HG02970 (cell line): ENCODE results near the gene ACOX3.
"Not testable (repeated sequence)": the region's sequence is repeated elsewhere in the genome, so short reads cannot be mapped to it uniquely, and the experiment has no call there.

Source experiments
- ATAC-seq: cut with Tn5 transposase; IDR thresholded peaks from one replicate; pipeline ENCODE4 v1.9.1; 2021; ENCODE audit warnings: mild to moderate bottlenecking, moderate library complexity, moderate number of reproducible peaks; ENCODE audit not compliant: unreplicated experiment, low FRiP score

Gene ACOX3

DNA sequence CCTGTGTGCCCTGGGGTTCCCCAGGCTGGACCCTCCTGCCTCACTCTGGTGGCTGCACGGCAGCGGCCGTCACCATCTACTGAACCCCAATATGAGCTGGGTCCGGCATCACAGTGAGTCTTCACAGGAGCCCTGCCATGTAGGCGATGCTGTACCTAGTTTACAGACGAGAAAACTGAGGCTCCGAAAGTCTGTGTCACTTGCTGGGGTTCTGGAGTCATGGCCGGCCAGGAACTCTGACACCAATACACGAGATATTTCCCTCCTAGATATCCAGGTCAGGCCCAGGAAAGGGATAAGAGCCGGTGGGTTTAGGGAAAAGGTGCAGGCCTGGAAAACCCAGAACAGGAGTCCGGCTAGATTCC is 96.6 kb downstream of the ACOX3 start:
- no peak for ATAC-seq

DNA sequence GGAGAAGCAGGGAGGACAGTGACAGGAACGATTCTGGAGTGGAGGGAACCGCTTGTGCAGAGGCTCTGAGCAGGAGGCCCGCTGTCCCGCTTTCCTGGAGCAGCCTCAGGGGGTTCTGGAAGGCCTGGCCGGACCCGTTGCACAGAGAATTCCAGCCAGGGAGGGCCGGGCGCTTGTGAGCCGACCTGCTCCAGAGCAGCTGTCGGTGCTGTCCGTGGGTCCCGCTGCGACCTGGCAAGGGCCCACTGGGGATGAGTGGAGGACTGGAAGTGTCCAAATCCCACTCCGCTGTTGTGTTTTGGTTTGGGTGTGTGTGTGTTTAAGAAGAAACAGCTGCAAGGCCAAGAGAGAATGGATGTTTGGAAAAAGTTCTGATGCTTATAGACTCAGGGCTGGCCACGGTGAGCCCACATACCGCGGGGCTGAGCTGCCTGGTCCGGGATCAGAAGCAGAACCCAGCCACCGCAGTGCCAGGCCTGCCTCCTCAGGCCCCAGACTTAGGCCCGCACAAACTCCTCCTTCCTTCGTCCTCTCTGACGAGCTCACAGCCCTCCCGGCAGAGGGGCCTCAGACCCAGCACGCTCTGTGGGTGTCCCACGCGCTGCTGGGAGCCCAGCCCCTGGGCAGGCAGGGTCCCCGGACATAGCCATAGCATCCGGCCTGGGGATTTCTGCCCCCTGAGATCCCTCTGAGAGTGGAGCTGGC is 97.1 kb downstream of the ACOX3 start:
- no peak for ATAC-seq

DNA sequence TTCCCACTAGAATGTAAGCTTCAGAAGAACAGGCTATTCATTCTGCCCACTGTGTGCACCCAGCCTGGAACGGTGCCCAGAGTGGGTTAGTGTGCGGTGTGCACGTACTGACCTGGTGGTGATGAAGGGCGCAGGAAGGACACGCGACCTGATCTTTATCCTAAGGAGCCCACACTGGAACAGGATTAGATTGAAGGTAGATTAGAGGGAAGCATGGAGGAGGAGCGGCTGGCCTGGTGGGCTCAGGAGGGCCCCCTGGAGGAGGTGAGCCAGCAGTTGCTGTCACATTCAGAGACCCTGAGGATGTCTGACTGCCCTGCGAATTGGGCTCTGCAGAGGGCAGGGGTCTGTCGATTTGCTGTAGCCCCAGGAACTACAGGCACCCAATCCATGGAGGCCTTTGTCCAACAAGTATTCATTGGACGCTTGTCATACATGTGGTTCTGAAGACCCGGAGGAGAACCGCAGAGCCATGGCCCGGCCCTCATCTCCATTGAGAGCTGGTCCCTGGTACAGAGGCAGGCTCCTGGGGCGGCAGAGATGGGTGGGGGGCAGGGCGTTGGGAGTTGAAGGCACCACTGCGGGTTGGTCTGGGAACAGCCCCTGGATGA is 97.8 kb downstream of the ACOX3 start:
- no peak for ATAC-seq

DNA sequence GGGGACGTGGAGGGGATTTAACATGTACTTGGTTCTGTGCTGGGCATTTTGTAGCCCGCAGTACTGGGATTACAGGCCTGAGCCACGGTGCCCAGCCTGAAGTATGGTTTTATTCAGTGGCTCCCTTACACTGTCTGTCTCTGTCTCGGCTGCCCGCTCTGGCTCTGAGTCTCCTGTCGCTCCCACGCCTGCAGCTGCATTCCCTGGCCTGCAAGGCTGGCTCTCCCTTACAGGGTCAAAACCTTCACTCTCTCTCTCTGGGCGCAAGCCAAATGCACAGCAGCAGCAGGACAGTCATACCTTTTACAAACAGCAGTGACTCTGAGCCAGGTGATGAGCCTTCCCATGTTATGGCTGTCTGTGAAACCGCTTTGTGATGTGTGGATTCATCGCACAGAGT is 98.8 kb downstream of the ACOX3 start:
- ATAC-seq: no peak

DNA sequence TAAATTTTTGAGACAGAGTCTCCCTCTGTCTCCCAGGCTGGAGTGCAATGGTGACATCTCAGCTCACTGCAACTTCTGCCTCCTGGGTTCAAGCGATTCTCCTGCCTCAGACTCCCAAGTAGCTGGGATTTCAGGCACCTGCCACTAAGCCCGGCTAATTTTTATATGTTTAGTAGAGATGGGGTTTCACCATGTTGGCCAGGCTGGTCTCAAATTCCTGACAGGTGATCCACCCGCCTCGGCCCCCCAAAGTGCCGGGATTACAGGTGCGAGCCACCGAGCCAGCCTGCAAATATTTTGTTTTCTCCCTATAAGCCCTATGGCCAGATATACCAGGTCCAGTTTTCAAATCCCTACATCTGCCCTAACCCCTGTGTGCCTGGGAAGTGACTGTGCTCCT is 99.2 kb downstream of the ACOX3 start:
- not testable (repeated sequence) for ATAC-seq

DNA sequence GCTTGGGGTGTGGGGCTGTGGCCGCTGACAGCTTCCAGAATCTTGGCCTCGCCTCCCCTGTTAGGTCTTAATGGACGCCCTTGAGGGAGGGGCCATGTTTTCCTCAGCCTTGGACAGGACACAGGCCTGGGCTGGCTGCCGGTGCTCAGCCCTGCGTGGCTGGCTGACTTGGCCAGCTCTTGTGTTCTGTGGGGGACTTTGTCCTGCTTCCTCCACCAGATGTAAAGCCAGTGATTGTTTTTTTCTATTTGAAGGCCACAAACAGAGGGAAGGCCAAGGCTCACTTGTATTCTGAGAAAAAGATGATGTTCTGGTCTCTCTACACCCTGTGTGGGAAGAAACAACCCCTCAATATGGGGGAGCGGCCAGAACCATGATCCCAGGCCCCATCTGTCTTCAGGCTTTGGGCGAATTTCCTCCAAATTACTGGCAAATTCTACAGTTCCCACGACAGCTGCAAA is 99.7 kb downstream of the ACOX3 start:
- ATAC-seq: no peak

DNA sequence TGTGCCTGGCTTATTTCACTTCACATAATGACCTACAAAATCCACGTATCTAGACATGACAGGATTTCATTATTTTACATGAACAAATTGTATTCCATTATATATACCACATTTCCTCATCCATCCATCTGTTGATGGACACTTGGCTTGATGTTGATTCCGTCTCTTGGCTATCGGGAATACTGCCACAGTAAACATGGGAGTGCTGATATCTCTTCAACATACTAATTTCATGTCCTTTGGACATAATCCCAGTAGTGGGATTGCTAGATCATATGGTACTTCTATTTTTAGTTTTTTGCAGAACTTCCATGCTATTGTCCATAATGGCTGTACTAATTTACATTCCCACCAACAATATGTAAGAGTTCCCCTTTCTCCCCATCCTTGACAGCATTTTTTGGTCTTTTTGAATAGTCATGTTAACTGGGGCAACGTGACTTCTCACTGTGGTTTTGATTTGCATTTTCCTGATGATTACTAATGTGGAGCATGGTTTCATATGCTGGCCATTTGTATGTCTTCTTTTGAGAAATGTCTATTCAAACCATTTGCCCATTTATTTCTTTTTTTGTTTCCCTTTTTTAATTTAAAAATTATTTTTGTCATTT is 102.1 kb downstream of the ACOX3 start:
- no peak for ATAC-seq

DNA sequence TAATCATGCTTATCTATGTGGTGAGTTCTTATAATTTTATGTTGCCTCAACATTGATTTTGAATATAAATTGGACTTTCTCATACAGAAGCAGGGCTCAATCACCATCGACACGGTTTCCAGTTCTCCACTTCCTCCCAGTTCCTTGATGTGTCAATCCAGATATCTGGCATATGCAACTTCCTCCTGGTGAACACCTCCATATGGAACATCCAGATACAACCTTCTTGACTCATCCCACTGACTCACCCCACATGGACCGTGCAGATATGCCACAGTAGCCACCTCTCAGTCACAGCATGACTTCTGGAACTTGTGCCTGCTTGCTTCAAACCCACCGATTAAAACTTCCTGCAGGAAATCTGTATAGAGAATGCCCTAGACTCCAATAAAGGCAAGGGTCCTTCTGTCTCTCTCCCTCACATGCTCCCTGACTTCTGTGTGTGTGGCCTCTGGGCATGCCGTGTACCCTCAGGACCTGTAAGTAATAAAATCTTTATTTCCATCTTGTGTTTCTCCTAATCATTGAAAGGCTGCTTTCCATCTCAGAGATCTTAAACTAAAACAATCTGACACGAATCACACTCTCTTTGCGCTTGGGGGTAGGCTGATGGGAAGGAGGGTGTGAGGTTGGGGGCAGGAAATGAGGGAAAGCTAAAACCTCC is 104.0 kb downstream of the ACOX3 start:
- no peak for ATAC-seq

DNA sequence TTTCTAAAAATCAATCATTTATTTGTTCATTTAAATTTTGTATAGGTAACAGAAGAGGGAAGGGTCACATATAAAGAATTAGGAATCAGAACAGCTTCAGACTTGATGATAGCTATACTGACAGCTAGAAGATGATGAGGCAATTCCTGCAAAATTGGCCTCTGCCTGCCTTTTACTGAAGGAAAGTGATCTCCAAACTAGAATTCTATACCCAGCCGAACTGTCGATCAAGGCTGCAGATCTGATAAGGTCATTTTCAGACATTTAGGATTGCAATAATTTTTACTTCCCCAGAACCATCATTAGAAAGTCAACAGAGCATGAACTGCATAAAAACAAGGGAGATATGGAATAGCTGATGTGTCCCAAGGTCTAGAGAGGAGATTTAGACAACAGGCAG is 104.7 kb downstream of the ACOX3 start:
- no peak for ATAC-seq

DNA sequence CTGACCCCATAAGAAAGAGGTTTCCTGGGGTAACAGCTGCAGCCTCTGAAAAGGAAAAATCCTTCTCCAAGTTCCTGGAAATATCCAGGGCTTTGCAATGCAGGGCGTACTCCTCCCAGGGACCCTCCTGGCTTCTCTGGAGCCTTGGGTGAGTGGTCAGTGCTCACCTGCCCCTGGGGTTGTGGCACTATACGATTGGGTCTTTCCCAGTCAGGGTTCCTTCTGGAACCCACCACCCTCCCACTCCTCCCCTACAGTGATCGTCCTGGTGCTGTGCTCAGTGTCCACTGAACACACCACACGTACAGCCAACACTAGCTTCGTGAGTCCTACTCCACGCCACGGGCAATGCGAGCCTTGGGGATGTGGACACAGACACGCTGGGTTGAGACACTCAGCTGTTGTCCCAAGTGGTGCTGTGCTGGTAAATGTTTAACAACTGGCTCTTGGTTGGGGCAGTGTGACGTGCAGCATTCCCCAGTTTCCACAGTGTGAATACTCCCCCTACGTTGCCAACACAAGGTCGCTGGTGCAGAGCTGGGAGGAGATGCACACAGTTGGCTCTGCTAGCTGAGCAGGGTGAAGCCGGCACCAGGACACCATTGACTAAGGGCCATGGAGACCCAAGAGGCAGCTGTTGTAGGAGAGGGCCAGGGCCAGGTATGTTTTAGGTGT is 105.6 kb downstream of the ACOX3 start:
- no peak for ATAC-seq

DNA sequence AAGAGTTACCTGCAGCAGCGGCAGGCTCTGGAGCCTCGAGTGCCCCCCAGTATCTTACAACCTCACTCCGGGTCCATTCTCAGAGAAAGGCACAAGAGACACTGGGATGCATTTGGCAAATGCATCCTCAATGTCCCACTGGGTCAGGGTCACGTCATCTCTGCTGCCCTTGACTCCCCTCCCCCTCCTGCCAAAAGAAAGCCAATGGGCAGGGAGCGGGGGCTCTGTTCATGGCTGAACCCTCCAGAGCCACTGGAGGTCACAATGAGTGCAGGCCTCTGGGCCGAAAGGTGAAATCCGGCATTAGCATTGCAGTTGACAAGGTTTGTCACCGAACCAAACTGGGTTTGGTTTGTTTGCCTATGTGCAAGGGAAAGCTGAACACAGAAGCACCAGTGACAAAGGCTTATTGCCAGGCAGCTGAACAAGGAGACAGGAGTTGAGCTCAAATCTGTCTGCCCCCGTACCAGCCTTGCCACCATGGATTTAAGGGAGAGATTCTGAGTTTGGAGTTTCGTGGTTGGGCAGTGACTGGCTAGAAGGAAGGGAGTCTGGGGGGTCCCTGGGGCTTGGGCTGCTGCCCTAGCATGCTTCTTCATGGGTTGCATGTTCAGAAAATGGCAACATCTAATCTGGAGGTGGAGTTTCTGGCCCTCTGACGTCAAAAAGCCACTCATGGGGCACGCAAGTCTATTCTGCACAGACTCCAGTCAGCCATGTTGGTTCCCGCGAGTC is 106.6 kb downstream of the ACOX3 start:
- no peak for ATAC-seq

DNA sequence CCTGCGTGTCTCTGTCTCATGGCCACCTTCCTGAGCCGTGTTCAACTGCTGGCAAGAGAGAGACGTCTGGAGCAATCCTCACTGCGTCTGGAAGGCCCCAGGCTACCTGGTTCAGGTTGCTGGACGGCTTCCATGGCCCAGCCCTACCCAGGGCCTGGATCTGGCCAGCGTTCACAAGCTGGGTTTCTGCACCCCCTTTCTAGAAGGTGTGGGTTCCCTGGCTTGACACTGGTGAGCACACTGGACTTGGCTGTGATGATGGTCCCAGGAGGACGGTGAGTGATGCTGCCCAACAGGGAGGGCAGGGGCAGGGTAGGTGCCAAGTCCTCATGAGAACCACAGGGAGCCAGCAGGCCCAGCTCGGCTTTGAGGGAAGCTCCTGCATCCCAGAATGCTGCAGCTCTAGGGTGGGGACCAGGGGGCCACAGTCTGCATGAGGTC is 107.6 kb downstream of the ACOX3 start:
- no peak for ATAC-seq

DNA sequence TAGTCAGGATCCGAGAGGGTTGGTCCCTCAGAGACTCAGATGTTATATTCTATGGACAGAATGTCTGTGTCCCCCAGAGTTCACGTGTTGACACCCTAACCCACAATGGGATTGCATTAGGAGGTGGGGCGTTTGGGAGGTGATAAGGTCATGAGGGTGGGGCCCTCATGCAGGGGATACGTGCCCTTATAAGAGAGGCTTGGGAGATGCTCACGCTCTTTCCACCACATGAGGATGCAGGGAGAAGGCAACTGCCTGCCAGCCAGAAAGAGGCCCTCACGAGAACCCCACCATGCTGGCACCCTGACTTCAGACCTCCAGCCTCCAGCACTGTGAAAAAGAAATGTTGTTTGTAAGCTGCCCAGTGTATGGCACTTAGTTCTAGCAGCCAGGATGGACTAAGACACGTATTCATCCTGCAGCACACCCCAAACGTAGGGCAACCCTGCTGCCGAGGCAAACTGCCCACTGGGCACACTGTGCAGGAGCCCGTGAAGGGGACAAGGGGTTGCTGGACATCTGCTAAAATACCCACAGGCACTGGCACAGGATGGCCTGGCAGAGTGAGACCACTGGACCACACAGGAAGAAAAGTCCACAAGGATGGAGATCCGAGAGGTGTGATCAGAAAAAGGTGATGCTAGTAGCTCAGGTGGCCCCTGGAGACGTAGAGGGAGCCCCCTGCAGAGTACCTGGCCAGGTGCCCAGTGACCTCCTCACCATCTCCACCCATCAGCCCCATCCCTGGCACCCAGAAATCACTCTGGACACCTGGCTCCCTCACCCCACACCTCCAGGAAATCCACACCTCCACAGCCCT is 108.3 kb downstream of the ACOX3 start:
- no peak for ATAC-seq

DNA sequence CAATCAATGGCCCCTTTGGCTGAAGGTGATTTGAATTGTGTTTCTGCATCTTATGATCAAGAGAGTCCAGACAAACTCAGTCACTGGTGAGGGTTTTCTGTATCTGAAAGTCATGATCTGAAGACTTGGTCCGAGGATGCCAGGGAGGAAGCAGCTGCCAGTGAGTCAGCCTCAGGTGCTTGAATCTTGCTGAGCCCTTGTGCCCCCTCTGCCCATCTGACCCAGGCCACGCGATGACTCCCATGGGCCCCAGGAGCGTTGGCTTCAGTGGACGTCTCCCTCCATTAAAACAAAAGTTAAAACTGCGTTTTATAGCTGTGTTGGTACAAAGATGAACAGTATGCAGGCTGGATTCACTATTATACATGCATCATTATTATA is 109.0 kb downstream of the ACOX3 start:
- no peak for ATAC-seq

DNA sequence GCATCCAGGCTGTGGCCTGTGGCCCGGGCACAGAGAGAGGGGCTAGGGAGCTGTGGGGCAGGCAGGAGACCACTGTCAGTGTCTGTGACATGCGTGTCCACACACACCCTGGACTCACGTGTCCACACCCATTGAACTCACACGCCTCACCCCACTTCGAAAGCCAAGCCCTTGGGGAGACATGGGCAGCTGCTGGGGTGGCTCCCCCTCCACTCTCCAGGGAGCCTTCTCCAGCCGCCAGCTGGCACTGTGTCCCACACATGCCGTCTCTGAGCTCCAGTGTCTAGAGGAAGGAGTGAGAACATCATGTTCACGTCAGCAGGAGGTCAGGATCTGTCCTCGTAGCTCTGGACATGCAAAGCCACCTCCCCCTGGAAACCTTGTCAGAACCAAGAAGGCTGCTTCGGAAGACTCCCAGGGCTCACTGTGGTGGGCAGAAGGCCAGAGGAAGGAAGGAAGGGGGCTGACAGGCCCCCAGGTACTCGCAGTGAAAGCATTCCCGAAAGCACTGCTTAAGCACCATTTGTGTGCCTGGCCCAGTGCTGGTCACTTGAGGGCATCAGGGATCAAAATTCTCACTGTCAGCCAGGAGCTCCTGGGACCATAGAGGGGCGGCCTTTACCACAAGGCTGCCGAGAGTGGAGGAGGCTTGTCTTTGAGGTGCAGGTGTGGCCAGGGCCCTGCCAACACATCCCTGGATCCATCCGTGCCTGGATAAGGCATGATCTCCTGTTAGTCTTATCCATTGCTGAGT is 109.5 kb downstream of the ACOX3 start:
- no peak for ATAC-seq

DNA sequence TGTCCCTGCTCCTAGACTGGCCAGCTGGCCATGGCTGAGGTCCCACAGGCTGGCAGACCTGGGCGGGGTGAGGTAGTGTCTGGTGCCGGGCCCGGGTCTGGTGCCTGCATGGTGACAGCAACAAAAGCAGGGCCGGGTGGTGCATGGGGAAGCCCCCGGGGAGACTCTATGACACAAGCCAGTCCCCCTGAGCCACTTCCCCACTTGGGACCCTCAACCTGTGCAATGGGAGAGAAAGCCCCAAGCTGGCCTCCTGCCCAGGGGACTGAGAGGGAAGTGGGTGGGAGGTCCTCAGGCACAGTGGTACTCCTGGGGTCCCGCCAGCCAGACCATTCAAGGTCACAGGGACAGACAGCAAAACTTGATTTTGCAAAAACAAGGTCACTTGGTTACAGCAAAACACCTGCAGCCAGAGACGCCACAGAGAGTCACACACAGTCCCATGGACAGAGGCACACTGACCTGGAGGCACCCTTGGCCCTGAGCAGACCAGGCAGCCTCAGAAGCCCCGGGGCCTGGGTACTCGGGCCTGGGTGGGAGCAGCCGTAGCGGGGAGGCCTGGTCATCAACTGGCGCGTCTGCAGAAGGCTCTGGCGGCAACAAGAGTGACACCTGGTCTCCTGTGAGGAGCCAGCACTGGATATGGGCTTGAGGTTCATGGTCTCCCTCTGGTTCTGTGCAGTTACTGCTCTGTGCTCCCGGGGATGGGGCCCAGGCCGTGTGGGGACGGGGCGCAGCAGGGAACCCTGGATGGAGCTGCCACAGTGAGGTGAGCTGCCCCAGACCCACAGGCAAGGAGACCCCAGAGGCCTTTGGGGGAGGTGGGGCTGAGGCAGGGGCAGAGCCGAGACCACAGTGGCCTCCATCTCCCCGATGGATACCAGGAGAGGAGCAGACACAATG is 110.4 kb downstream of the ACOX3 start:
- ATAC-seq: no peak

DNA sequence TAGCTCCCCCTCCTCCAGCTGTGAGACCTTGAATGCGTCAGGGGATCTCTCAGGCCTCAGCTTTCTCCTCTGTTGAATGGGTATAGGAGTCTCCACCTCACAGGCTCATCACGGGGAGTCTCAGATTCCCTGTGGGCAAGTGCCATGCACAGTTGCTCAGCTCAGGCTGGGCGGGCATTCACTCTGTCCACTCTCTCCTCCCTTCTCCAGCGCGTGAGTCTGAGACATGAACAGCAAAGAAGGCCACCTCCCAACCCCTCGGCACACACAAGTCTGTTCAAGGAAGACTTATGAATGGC is 111.0 kb downstream of the ACOX3 start:
- no peak for ATAC-seq
